PC-3 (cell line): ENCODE measurements around the gene CCDC183. TPM values are rescaled to one million over a fixed set of nuclear protein-coding genes. Genes with fewer than 3 reads are reported as not detected.
A peak's percentile ranks its signal among the peaks of the same experiment; 100 is the strongest.

ENCODE experiments used
- ATAC-seq: fragments of 200-7000 bp; cut with Tn5 transposase; 2 replicates; pipeline ENCODE4 v1.9.1; 2020; ENCODE audit warnings: mild to moderate bottlenecking, moderate library complexity
- Bru-seq: library from RNA; stranded (reverse); fragments of 400-500 nt; gene quantifications from one replicate; lab custom pipeline; 2021; lab: Mats Ljungman, UMichigan
- BruChase-seq, 2 experiments: library from RNA; stranded (reverse); fragments of 400-500 nt; gene quantifications; one replicate each; lab custom pipeline; 2021; lab: Mats Ljungman, UMichigan
- BruUV-seq: library from RNA; stranded (reverse); fragments of 400-500 nt; replicated peaks from 2 replicates; lab custom pipeline; 2021; lab: Mats Ljungman, UMichigan
- CTCF ChIA-PET: fragments of 300-600 bp; sonication (Branson Sonifier 250); formaldehyde crosslinking; loops from one replicate; lab custom pipeline; 2022; ENCODE audit warnings: antibody characterized with exemption; lab: Charles Lee
- POLR2A ChIA-PET: fragments of 300-600 bp; sonication (Branson Sonifier 250); formaldehyde crosslinking; loops from one replicate; lab custom pipeline; 2022; ENCODE audit warnings: antibody characterized with exemption; ENCODE audit not compliant: unreplicated experiment; lab: Charles Lee
- DNase-seq: peaks from one replicate; pipeline ENCODE4 v3.0.0-alpha.2; 2015
- H2AFZ ChIP-seq: fragments of 300-600 bp; sonication (generic); 2 replicates; pipeline ENCODE4 v1.6.0; 2016; ENCODE audit warnings: antibody characterized with exemption, low read length
- H3F3A ChIP-seq: fragments of 300-600 bp; sonication (generic); one replicate; pipeline ENCODE4 v1.6.0; 2017; ENCODE audit warnings: antibody characterized with exemption, low read length, control low read depth, mild to moderate bottlenecking; ENCODE audit not compliant: unreplicated experiment
- H3K27ac ChIP-seq: fragments of 300-600 bp; sonication (generic); 2 replicates; pipeline ENCODE4 v1.5.1; 2016; ENCODE audit warnings: mild to moderate bottlenecking, low read length
- H3K27me3 ChIP-seq: fragments of 300-600 bp; sonication (generic); 2 replicates; pipeline ENCODE4 v1.6.1; 2016; ENCODE audit warnings: low read length, mixed read lengths
- H3K36me3 ChIP-seq: fragments of 300-600 bp; sonication (generic); 2 replicates; pipeline ENCODE4 v1.6.1; 2016; ENCODE audit warnings: low read depth, mixed run types, low read length, mixed read lengths
- H3K4me1 ChIP-seq: fragments of 300-600 bp; sonication (generic); 2 replicates; pipeline ENCODE4 v1.5.1; 2016; ENCODE audit warnings: low read length; ENCODE audit not compliant: insufficient read depth
- H3K4me2 ChIP-seq: fragments of 300-600 bp; sonication (generic); 2 replicates; pipeline ENCODE4 v1.6.0; 2016; ENCODE audit warnings: low read length
- H3K4me3 ChIP-seq: fragments of 300-600 bp; sonication (generic); 2 replicates; pipeline ENCODE4 v1.5.1; 2016; ENCODE audit warnings: mild to moderate bottlenecking, low read length, mixed read lengths
- H3K79me2 ChIP-seq: fragments of 300-600 bp; sonication (generic); 2 replicates; pipeline ENCODE4 v1.6.1; 2017; ENCODE audit warnings: low read length, mixed read lengths
- H3K9ac ChIP-seq: fragments of 300-600 bp; sonication (generic); 2 replicates; pipeline ENCODE4 v1.6.0; 2016; ENCODE audit warnings: mild to moderate bottlenecking, low read length
- H3K9me2 ChIP-seq: fragments of 300-600 bp; sonication (generic); replicated peaks from 2 replicates; pipeline ENCODE4 v1.6.1; 2016; ENCODE audit warnings: mixed run types, low read length, mixed read lengths
- H3K9me3 ChIP-seq: fragments of 300-600 bp; sonication (generic); 2 replicates; pipeline ENCODE4 v1.6.1; 2016; ENCODE audit warnings: low read length, mixed read lengths
- H4K20me1 ChIP-seq: fragments of 300-600 bp; sonication (generic); 2 replicates; pipeline ENCODE4 v1.6.1; 2016; ENCODE audit warnings: low read length, mixed read lengths
- EZH2 ChIP-seq: fragments of 300-600 bp; sonication (generic); IDR thresholded peaks from one replicate; pipeline ENCODE4 v1.6.1; 2017; ENCODE audit warnings: antibody characterized with exemption, mild to moderate bottlenecking, low read length; ENCODE audit not compliant: unreplicated experiment
- EZH2phosphoT487 ChIP-seq: fragments of 300-600 bp; sonication (generic); IDR thresholded peaks from 2 replicates; pipeline ENCODE4 v1.6.1; 2018; ENCODE audit warnings: mild to moderate bottlenecking, antibody characterized with exemption, low read length, borderline replicate concordance
- intact Hi-C: fragments of 100-400 bp; cut with micrococcal nuclease; formaldehyde crosslinking; loops from 2 replicates; pipeline ENCODE4 v1.9.0; 2023
- long read RNA-seq: library from polyadenylated mRNA; unstranded; transcript quantifications from one replicate; pipeline ENCODE4 v2.0.0, GENCODE V29; 2021; ENCODE audit not compliant: unreplicated experiment
- total RNA-seq: library from RNA; depleted of rRNA; stranded (reverse); fragments of >200 nt; gene quantifications from 2 replicates; pipeline ENCODE4 v1.2.3, GENCODE V29; 2014; rRNA removed
- TF ChIP-seq, protein P1 (sequence below): fragments of 300-600 bp; sonication (generic); conservative IDR thresholded peaks from 2 replicates; pipeline ENCODE4 v1.5.1; 2017; ENCODE audit warnings: antibody characterized with exemption, low read depth, mild to moderate bottlenecking, low read length

Gene CCDC183
- 0.87 and 1.2 TPM in 2 replicates for total RNA-seq
- Bru-seq, nascent RNA = percentile 41 among the genes with signal in this experiment
- BruChase-seq, experiment 1, labeled RNA remaining after a 6-hour chase = percentile 55 among the genes with signal in this experiment
- percentile 47 among the genes with signal in this experiment for BruChase-seq, experiment 2, labeled RNA remaining after a 2-hour chase
- long read RNA-seq, partial matches to known transcripts = 0 of 4 reads
- long read RNA-seq, other reads (novel, unspliced or antisense) = 2 of 4 reads

DNA sequence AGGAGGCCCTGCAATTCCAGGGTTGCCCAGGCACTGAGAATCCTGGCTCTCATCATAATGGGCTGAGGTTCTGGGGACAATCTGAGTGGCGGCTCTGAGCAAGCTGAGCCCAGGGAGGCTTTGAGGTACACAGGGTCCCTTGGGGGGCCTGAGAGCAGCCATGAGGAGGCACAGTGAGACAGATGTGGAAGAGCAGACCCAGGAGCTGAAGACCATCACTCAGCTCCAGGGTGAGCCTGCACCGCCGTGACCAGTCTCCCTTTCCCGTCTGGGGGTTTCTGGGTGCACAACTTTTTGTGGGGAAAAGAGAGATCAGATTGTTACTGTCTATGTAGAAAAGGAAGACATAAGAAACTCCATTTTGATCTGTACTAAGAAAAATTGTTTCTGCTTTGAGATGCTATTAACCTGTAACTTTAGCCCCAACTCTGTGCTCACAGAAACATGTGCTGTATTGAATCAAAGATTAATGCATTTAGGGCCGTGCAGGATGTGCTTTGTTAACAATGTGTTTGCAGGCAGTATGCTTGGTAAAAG lies at the start of gene CCDC183:
CCDC183 (plus strand) TSS at position 101 of the 537 bp plus-strand sequence; CDS start at position 161, 60 bp downstream.
- POLR2A ChIA-PET = interaction anchor here (0.6 kb wide), 1 partner anchor 62 kb away, joined by 3 read pairs; no protein-coding TSS in a partner anchor
- Histone ChIP-seq H3K27me3 (no peaks in the 10 kb centered on the region), H3K9ac (no peak within 1 kb of the TSS), H3K79me2 (peaks cover 12% of the 10 kb centered on the region), H4K20me1 (no peaks in the 10 kb centered on the region), H3K36me3 (peaks cover 2% of the 10 kb centered on the region; the same call in 1 of the 2 replicates), H3K4me1 (peaks cover 28% of the 10 kb centered on the region), H3K27ac (no peak within 1 kb of the TSS), H3K4me2 (no peak within 1 kb of the TSS), H3K9me3 (no peaks in the 10 kb centered on the region), H3F3A (no peaks in the 10 kb centered on the region), H3K9me2 (no peaks in the 10 kb centered on the region), H3K4me3 (no peak within 1 kb of the TSS), H2AFZ (no peak within 1 kb of the TSS)
- TF ChIP-seq, protein P1, sequence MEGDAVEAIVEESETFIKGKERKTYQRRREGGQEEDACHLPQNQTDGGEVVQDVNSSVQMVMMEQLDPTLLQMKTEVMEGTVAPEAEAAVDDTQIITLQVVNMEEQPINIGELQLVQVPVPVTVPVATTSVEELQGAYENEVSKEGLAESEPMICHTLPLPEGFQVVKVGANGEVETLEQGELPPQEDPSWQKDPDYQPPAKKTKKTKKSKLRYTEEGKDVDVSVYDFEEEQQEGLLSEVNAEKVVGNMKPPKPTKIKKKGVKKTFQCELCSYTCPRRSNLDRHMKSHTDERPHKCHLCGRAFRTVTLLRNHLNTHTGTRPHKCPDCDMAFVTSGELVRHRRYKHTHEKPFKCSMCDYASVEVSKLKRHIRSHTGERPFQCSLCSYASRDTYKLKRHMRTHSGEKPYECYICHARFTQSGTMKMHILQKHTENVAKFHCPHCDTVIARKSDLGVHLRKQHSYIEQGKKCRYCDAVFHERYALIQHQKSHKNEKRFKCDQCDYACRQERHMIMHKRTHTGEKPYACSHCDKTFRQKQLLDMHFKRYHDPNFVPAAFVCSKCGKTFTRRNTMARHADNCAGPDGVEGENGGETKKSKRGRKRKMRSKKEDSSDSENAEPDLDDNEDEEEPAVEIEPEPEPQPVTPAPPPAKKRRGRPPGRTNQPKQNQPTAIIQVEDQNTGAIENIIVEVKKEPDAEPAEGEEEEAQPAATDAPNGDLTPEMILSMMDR = no peak
- TF ChIP-seq EZH2 = no peak
- no peak for TF ChIP-seq EZH2phosphoT487
- BruUV-seq = no TSS peak
- no peak for ATAC-seq
- CTCF ChIA-PET = no interaction called here
- intact Hi-C loops = no loop called here
- DNase-seq = no peak

DNA sequence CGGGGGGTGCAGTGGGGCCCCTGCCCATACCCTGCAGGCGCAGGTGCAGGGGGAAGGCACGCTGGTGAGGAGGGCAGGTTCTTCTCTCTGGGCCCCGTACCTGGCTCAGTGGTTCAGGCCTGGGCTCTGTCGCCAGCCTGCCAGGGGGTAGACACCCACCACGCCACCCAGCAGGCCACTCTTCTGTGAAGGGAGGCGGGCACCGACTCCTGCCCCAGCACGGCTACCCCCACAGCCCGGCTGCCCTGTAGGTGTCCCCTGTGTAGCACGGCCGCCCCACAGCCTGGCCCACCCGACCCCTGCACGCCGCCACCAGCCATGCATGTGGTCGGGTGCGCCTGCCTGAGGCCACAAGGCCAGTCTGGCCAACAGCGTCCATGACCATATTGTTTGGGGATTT lies 49.5 kb upstream of the CCDC183 start:
- ATAC-seq = no peak
- peaks cover 13% of the 10 kb centered on the region for H3K27me3 ChIP-seq
- no peaks in the 10 kb centered on the region for H3F3A ChIP-seq
- no peaks in the 10 kb centered on the region for H3K4me1 ChIP-seq
- no peak overlapping the region for H3K4me3 ChIP-seq
- no peak overlapping the region for H2AFZ ChIP-seq
- no peak overlapping the region for H3K4me2 ChIP-seq
- ChIA-PET POLR2A (no interaction called here), CTCF (no interaction called here)
- BruUV-seq = no TSS peak
- no peaks in the 10 kb centered on the region for H3K36me3 ChIP-seq
- H3K79me2 ChIP-seq = no peaks in the 10 kb centered on the region
- H3K27ac ChIP-seq = no peak overlapping the region
- TF ChIP-seq, protein P1 = no peak
- TF ChIP-seq EZH2phosphoT487 (no peak), EZH2 (no peak)
- no peaks in the 10 kb centered on the region for H3K9me2 ChIP-seq
- no peak for DNase-seq
- no peaks in the 10 kb centered on the region for H4K20me1 ChIP-seq
- intact Hi-C loops = no loop called here
- no peaks in the 10 kb centered on the region for H3K9me3 ChIP-seq
- no peak overlapping the region for H3K9ac ChIP-seq
